H1 (cell line): ENCODE results near the gene LRRFIP1. TPM values are rescaled to one million over a fixed set of nuclear protein-coding genes. Genes with fewer than 3 reads are reported as not detected.

Experiments used
- CTCF ChIA-PET: fragments of 300-600 bp; sonication (Branson Sonifier 250); formaldehyde crosslinking; loops from one replicate; lab custom pipeline; 2021; ENCODE audit not compliant: partially characterized antibody; lab: Charles Lee
- POLR2A ChIA-PET: fragments of 300-600 bp; sonication (Branson Sonifier 250); formaldehyde crosslinking; loops from one replicate; lab custom pipeline; 2021; ENCODE audit warnings: inconsistent platforms; ENCODE audit not compliant: partially characterized antibody; lab: Charles Lee
- DNase-seq, 2 experiments: peaks; one replicate each; pipeline versions ENCODE4 v3.0.0 to v3.0.0-alpha.2; 2010 to 2022; ENCODE audit warnings: low spot score in 2 of 2, low read depth in 1 of 2, mixed read lengths in 1 of 2
- FAIRE-seq: peaks from 2 replicates; lab custom pipeline; 2011; peaks lifted over from hg19 to GRCh38; lab: Jason Lieb, UNC
- H2AFZ ChIP-seq: 2 replicates; pipeline ENCODE4 v1.8.1; 2012; ENCODE audit warnings: low read length, inconsistent platforms
- H2AK5ac ChIP-seq: 2 replicates; pipeline ENCODE4 v1.6.1; 2013; ENCODE audit warnings: low read depth, low read length
- H2BK120ac ChIP-seq: replicated peaks from 2 replicates; pipeline ENCODE3; 2013; ENCODE audit warnings: low read depth, low read length, inconsistent platforms
- H2BK12ac ChIP-seq: 2 replicates; pipeline ENCODE4 v1.6.1; 2013; ENCODE audit warnings: low read depth, low read length
- H2BK15ac ChIP-seq: 2 replicates; pipeline ENCODE4 v1.6.1; 2013; ENCODE audit warnings: low read length
- H2BK20ac ChIP-seq: 2 replicates; pipeline ENCODE4 v1.6.1; 2013; ENCODE audit warnings: low read length
- H2BK5ac ChIP-seq: 2 replicates; pipeline ENCODE4 v1.6.1; 2013; ENCODE audit warnings: low read depth, low read length
- H3K14ac ChIP-seq: 2 replicates; pipeline ENCODE4 v1.6.1; 2013; ENCODE audit warnings: inconsistent platforms; ENCODE audit not compliant: insufficient read length
- H3K18ac ChIP-seq: 2 replicates; pipeline ENCODE4 v1.6.1; 2013; ENCODE audit warnings: low read length; ENCODE audit errors: extremely low read depth
- H3K23ac ChIP-seq: 2 replicates; pipeline ENCODE4 v1.6.1; 2013; ENCODE audit warnings: inconsistent platforms; ENCODE audit not compliant: insufficient read length
- H3K23me2 ChIP-seq: 2 replicates; pipeline ENCODE4 v1.6.1; 2013; ENCODE audit warnings: low read depth, low read length
- H3K27ac ChIP-seq: 2 replicates; pipeline ENCODE4 v1.6.1; 2011; ENCODE audit warnings: low read depth, low read length, inconsistent platforms
- H3K27me3 ChIP-seq, 4 experiments: replicated peaks in 1 of 4; 1 replicate in 1 of 4; 2 replicates in 3 of 4; pipeline versions ENCODE4 v1.6.1 to v1.8.1; 2011 to 2013; ENCODE audit warnings: low read length in 3 of 4, mild to moderate bottlenecking in 3 of 4, inconsistent platforms in 2 of 4, mixed read lengths in 2 of 4, moderate library complexity in 1 of 4; ENCODE audit not compliant: control insufficient read depth in 3 of 4, insufficient read depth in 3 of 4; ENCODE audit errors: extremely low read depth in 1 of 4
- H3K36me3 ChIP-seq, 4 experiments: 2 replicates each; pipeline versions ENCODE4 v1.6.1 to v1.8.1; 2011 to 2013; ENCODE audit warnings: mild to moderate bottlenecking in 4 of 4, low read length in 3 of 4, moderate library complexity in 2 of 4, control low read depth in 1 of 4, inconsistent platforms in 1 of 4; ENCODE audit not compliant: insufficient read depth in 4 of 4, control insufficient read depth in 2 of 4
- H3K4ac ChIP-seq: replicated peaks from 2 replicates; pipeline ENCODE3; 2013; ENCODE audit warnings: low read length, low read depth, mixed read lengths, inconsistent platforms; ENCODE audit not compliant: insufficient read length
- H3K4me1 ChIP-seq, 4 experiments: replicated peaks in 1 of 4; 1 replicate in 1 of 4; 2 replicates in 3 of 4; pipeline versions ENCODE4 v1.6.1 to v1.8.1; 2011 to 2013; ENCODE audit warnings: low read length in 3 of 4, inconsistent platforms in 2 of 4, mixed read lengths in 1 of 4; ENCODE audit not compliant: insufficient read depth in 4 of 4, control insufficient read depth in 3 of 4
- H3K4me2 ChIP-seq, 2 experiments: 2 replicates each; pipeline versions ENCODE4 v1.6.1 to v1.8.1; 2011 to 2013; ENCODE audit warnings: low read depth in 2 of 2, low read length in 2 of 2, control low read depth in 1 of 2, inconsistent platforms in 1 of 2, mild to moderate bottlenecking in 1 of 2; ENCODE audit not compliant: insufficient read depth in 1 of 2
- H3K4me3 ChIP-seq, 4 experiments: fragments of 200-600, 300-600 bp in 1 of 4; sonication (generic), shearing (Covaris generic), sonication (Bioruptor Twin) in 1 of 4; 2 replicates each; pipeline versions ENCODE4 v1.5.1 to v1.8.1; 2011 to 2016; ENCODE audit warnings: low read length in 4 of 4, low read depth in 3 of 4, control low read depth in 2 of 4, inconsistent platforms in 2 of 4, mild to moderate bottlenecking in 2 of 4, mixed read lengths in 1 of 4, moderate library complexity in 1 of 4; ENCODE audit not compliant: insufficient read depth in 2 of 4; ENCODE audit errors: extremely low read depth in 1 of 4
- H3K56ac ChIP-seq: replicated peaks from 2 replicates; pipeline ENCODE3; 2013; ENCODE audit warnings: low read depth, mild to moderate bottlenecking, mixed read lengths, low read length, inconsistent platforms; ENCODE audit not compliant: insufficient read length
- H3K79me1 ChIP-seq: 2 replicates; pipeline ENCODE4 v1.6.1; 2013; ENCODE audit warnings: low read depth, low read length, control low read depth
- H3K79me2 ChIP-seq, 2 experiments: 2 replicates each; pipeline versions ENCODE4 v1.6.1 to v1.8.1; 2012 to 2013; ENCODE audit warnings: low read length in 2 of 2, mild to moderate bottlenecking in 2 of 2, inconsistent platforms in 1 of 2; ENCODE audit not compliant: insufficient read depth in 2 of 2, control insufficient read depth in 1 of 2
- H3K9ac ChIP-seq, 4 experiments: replicated peaks in 1 of 4; 1 replicate in 1 of 4; 2 replicates in 3 of 4; pipeline versions ENCODE4 v1.6.1 to v1.8.1; 2011 to 2013; ENCODE audit warnings: low read depth in 3 of 4, low read length in 3 of 4, control low read depth in 2 of 4, mild to moderate bottlenecking in 2 of 4, moderate library complexity in 2 of 4, inconsistent platforms in 1 of 4; ENCODE audit errors: extremely low read depth in 1 of 4
- H3K9me3 ChIP-seq, 2 experiments: 2 replicates each; pipeline versions ENCODE4 v1.6.1 to v1.8.1; 2012 to 2013; ENCODE audit warnings: mild to moderate bottlenecking in 2 of 2, moderate library complexity in 2 of 2, control low read depth in 1 of 2, inconsistent platforms in 1 of 2, low read depth in 1 of 2, low read length in 1 of 2, mixed read lengths in 1 of 2; ENCODE audit not compliant: insufficient read depth in 2 of 2
- H4K20me1 ChIP-seq, 2 experiments: replicated peaks in 1 of 2; 2 replicates each; pipeline versions ENCODE3 to v1.8.1; 2011 to 2013; ENCODE audit warnings: inconsistent platforms in 2 of 2, low read length in 2 of 2, mild to moderate bottlenecking in 1 of 2; ENCODE audit not compliant: insufficient read depth in 2 of 2, control insufficient read depth in 1 of 2
- H4K5ac ChIP-seq: 2 replicates; pipeline ENCODE4 v1.6.1; 2013; ENCODE audit warnings: low read length, low read depth, mixed read lengths, inconsistent platforms; ENCODE audit not compliant: insufficient read length
- H4K8ac ChIP-seq: 2 replicates; pipeline ENCODE4 v1.8.0; 2013; ENCODE audit warnings: mild to moderate bottlenecking, moderate library complexity, low read length, inconsistent platforms; ENCODE audit not compliant: insufficient read depth; ENCODE audit errors: extremely low read depth
- H4K91ac ChIP-seq: replicated peaks from 2 replicates; pipeline ENCODE3; 2013; ENCODE audit warnings: low read length, mixed read lengths, inconsistent platforms; ENCODE audit not compliant: insufficient read length
- POU5F1 ChIP-seq: IDR thresholded peaks from 2 replicates; pipeline ENCODE4 v1.6.1; 2011; ENCODE audit warnings: low read depth, mild to moderate bottlenecking, low read length, moderate library complexity
- WGBS, 2 experiments: shearing (Covaris generic) in 1 of 2; methylation state at CpG; one replicate each; pipeline versions ENCODE4 v1.1.6 to v1.1.7; 2013 to 2015; ENCODE audit warnings: low lambda C conversion rate in 2 of 2, mixed read lengths in 2 of 2, inconsistent platforms in 1 of 2, low coverage in 1 of 2, missing lambda C conversion rate in 1 of 2; ENCODE audit not compliant: insufficient replicate concordance in 2 of 2, insufficient coverage in 1 of 2, insufficient read length in 1 of 2; ENCODE audit errors: extremely low coverage in 1 of 2, missing lambda C conversion rate in 1 of 2; 5-methylcytosine and 5-hydroxymethylcytosine counted together
- polyA plus RNA-seq, 7 experiments: library from polyadenylated mRNA; depleted of rRNA in 3 of 7; stranded (reverse) in 5 of 7; unstranded in 2 of 7; fragments of >200 nt in 5 of 7; fragments of 200-250 nt in 2 of 7; gene quantifications; 1 replicate in 5 of 7; 2 replicates in 1 of 7; 4 replicates in 1 of 7; pipeline versions ENCODE4 v1.2.1 to v1.2.3, GENCODE V29; 2011 to 2013; ENCODE audit warnings: missing spikeins in 2 of 7, mixed read lengths in 2 of 7
- total RNA-seq: library from RNA; stranded (reverse); fragmentation: NEBNext Ultra II Directional; extraction: Animal tissue kit (Norgen Biotek cat#: 25700); gene quantifications from 2 replicates; pipeline ENCODE4 v1.2.1, GENCODE V29; 2021

LRRFIP1 gene
- total and polyA plus RNA-seq, 2 of the 8 experiments (the other 6 are each of a cell fraction or from before 2014, with no cell fraction given): 12.1 to 75.8 TPM

GRCh38 chr2:237724811-237725478 lies 97.6 kb downstream of the LRRFIP1 start:
- no peak overlapping the region for H2BK15ac ChIP-seq
- H2BK20ac ChIP-seq: no peak overlapping the region
- peaks cover 0 to 7% of the 10 kb centered on the region in 2 experiments for H4K20me1 ChIP-seq
- ChIA-PET POLR2A (no interaction called here), CTCF (interaction anchor here (1.1 to 2.3 kb wide), 4 partner anchors 8 to 52 kb away, joined by 3 to 7 read pairs (median 6); no protein-coding TSS in a partner anchor)
- no peak overlapping the region for H4K5ac ChIP-seq
- no peak overlapping the region for H3K23ac ChIP-seq
- DNase-seq (no peak), FAIRE-seq (no peak)
- no peak overlapping the region for H3K27ac ChIP-seq
- H2BK12ac ChIP-seq: no peak overlapping the region
- no peak overlapping the region for H2AFZ ChIP-seq
- no peaks in the 10 kb centered on the region for H3K9me3 ChIP-seq
- TF ChIP-seq POU5F1: no peak
- no peaks in the 10 kb centered on the region for H3K27me3 ChIP-seq
- no peak overlapping the region for H2AK5ac ChIP-seq
- H3K36me3 ChIP-seq: no peaks in the 10 kb centered on the region; a peak in 1 of 8 replicates
- H3K56ac ChIP-seq: no peak overlapping the region
- no peak overlapping the region for H3K4me2 ChIP-seq
- H3K4ac ChIP-seq: no peak overlapping the region
- H3K14ac ChIP-seq: no peak overlapping the region
- H4K8ac ChIP-seq: no peak overlapping the region
- H3K79me1 ChIP-seq: peaks cover 10% of the 10 kb centered on the region; the same call in 1 of the 2 replicates
- H2BK120ac ChIP-seq: no peak overlapping the region
- no peak overlapping the region for H3K4me3 ChIP-seq
- peaks cover 3 to 29% of the 10 kb centered on the region in 2 experiments; a peak in 3 of 4 replicates for H3K79me2 ChIP-seq
- H2BK5ac ChIP-seq: no peak overlapping the region
- WGBS, 2 experiments: 92% methylated on average over 9 of the region's 9 CpGs; no CpG with 5 or more reads in 1 of the 2 experiments
- no peaks in the 10 kb centered on the region for H3K23me2 ChIP-seq
- no peak overlapping the region for H3K18ac ChIP-seq
- H4K91ac ChIP-seq: no peak overlapping the region
- H3K4me1 ChIP-seq: peaks cover 0 to 7% (median 4%) of the 10 kb centered on the region in 4 experiments; a peak in 4 of 7 replicates
- no peak overlapping the region; a peak in 1 of 7 replicates for H3K9ac ChIP-seq
